ENCODE data around the gene FSD1L. TPM values are rescaled to one million over a fixed set of nuclear protein-coding genes. Genes with fewer than 3 reads are reported as not detected.
"Not testable (repeated sequence)": the region's sequence is repeated elsewhere in the genome, so short reads cannot be mapped to it uniquely, and the experiment has no call there.

The FSD1L gene
- polyA plus RNA-seq, 1 donor (not counting 4 experiments of a cell fraction or from before 2014, with no cell fraction given), result 5.2 TPM

DNA sequence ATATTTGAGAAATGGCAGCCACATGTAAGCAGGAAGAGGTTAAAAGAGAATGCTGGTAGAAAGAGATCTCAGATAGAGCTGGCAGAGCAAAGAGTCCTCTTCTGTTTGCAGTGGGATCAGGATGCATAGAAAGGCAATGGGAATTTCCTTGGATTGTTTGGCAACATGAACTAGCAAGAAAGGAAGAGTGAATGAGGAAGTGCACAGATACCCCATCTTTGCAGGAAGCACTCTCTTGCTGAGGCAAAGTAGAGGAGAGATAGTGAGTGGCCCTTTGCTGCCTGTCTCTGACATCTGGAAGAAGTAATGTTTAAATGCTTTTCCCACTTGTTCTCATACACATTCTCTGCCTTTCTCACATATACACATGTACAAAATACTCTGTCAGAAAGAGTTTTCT is 124.6 kb downstream of the FSD1L start:
- dilution Hi-C loops (cut with MboI; ENCODE audit: extremely low pct_ligation_motif_present, low sequenced_read_pairs), result no loop called here
- no peaks in the 10 kb centered on the region for H3K9me1 ChIP-seq (ENCODE audit: control insufficient read depth, extremely low read depth, insufficient read depth, low read length)
- H3K27me3 ChIP-seq (ENCODE audit: control insufficient read depth, extremely low read depth, insufficient read depth, low read length), result no peaks in the 10 kb centered on the region

DNA sequence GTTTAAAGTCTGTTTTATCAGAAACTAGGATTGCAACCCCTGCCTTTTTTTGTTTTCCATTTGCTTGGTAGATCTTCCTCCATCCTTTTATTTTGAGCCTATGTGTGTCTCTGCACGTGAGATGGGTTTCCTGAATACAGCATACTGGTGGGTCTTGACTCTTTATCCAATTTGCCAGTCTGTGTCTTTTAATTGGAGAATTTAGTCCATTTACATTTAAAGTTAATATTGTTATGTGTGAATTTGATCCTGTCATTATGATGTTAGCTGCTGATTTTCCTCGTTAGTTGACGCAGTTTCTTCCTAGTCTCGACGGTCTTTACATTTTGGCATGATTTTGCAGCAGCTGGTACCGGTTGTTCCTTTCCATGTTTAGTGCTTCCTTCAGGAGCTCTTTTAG is 132.1 kb downstream of the FSD1L start:
- H3K27me3 ChIP-seq (ENCODE audit: control insufficient read depth, extremely low read depth, insufficient read depth, low read length); H3K27ac ChIP-seq (ENCODE audit: control insufficient read depth, insufficient read depth, low read length); H3K9me1 ChIP-seq (ENCODE audit: control insufficient read depth, extremely low read depth, insufficient read depth, low read length); dilution Hi-C loops (cut with MboI; ENCODE audit: extremely low pct_ligation_motif_present, low sequenced_read_pairs); H4K20me1 ChIP-seq (ENCODE audit: control insufficient read depth, extremely low read depth, insufficient read depth, low read length); H3K4me3 ChIP-seq (ENCODE audit: control insufficient read depth in 2 of 3, extremely low read depth in 1 of 3, insufficient read depth in 2 of 3, low read depth in 1 of 3, low read length in 3 of 3); H3K4me2 ChIP-seq (ENCODE audit: control insufficient read depth, extremely low read depth, insufficient read depth, low read depth, low read length); H2AFZ ChIP-seq (ENCODE audit: control insufficient read depth, low read length); H3K36me3 ChIP-seq (ENCODE audit: control insufficient read depth in 2 of 2, extremely low read depth in 1 of 2, insufficient read depth in 2 of 2, low read length in 2 of 2); H3K79me2 ChIP-seq (ENCODE audit: control insufficient read depth, insufficient read depth, low read length); H3K4me1 ChIP-seq (ENCODE audit: control insufficient read depth, extremely low read depth, insufficient read depth, low read length); H3K9me3 ChIP-seq (ENCODE audit: control insufficient read depth, low read depth, low read length); FAIRE-seq; H3K9ac ChIP-seq (ENCODE audit: control insufficient read depth, extremely low read depth, insufficient read depth, low read length); DNase-seq (ENCODE audit: low read depth, low spot score): not testable (repeated sequence)

More for the DNA sequence above, 124.6 kb downstream of the FSD1L start:
- Histone ChIP-seq H3K9me3 (ENCODE audit: control insufficient read depth, low read depth, low read length) (no peaks in the 10 kb centered on the region), H3K79me2 (ENCODE audit: control insufficient read depth, insufficient read depth, low read length) (no peaks in the 10 kb centered on the region), H3K9ac (ENCODE audit: control insufficient read depth, extremely low read depth, insufficient read depth, low read length) (no peak overlapping the region), H2AFZ (ENCODE audit: control insufficient read depth, low read length) (no peak overlapping the region), H3K4me3 (ENCODE audit: control insufficient read depth in 2 of 3, extremely low read depth in 1 of 3, insufficient read depth in 2 of 3, low read depth in 1 of 3, low read length in 3 of 3) (no peak overlapping the region), H4K20me1 (ENCODE audit: control insufficient read depth, extremely low read depth, insufficient read depth, low read length) (no peaks in the 10 kb centered on the region), H3K36me3 (ENCODE audit: control insufficient read depth in 2 of 2, extremely low read depth in 1 of 2, insufficient read depth in 2 of 2, low read length in 2 of 2) (no peaks in the 10 kb centered on the region), H3K27ac (ENCODE audit: control insufficient read depth, insufficient read depth, low read length) (no peak overlapping the region), H3K4me2 (ENCODE audit: control insufficient read depth, extremely low read depth, insufficient read depth, low read depth, low read length) (no peak overlapping the region), H3K4me1 (ENCODE audit: control insufficient read depth, extremely low read depth, insufficient read depth, low read length) (no peaks in the 10 kb centered on the region)
- TF ChIP-seq CTCF (optimal IDR thresholded peaks at IDR 0.05 in 1 of 3, IDR thresholded peaks at IDR 0.05 in 1 of 3, conservative IDR thresholded peaks at IDR 0.05 in 1 of 3; ENCODE audit: extremely low read depth in 1 of 3, insufficient read depth in 2 of 3, low read length in 3 of 3) (no peak), EZH2 (IDR thresholded peaks at IDR 0.05; ENCODE audit: low read length) (no peak)
- no peak for FAIRE-seq
- no peak for DNase-seq (ENCODE audit: low read depth, low spot score)

- H4K20me1 ChIP-seq (ENCODE audit: control insufficient read depth, extremely low read depth, insufficient read depth, low read length); H3K79me2 ChIP-seq (ENCODE audit: control insufficient read depth, insufficient read depth, low read length); H3K4me1 ChIP-seq (ENCODE audit: control insufficient read depth, extremely low read depth, insufficient read depth, low read length); H3K27ac ChIP-seq (ENCODE audit: control insufficient read depth, insufficient read depth, low read length); H3K36me3 ChIP-seq (ENCODE audit: control insufficient read depth in 2 of 2, extremely low read depth in 1 of 2, insufficient read depth in 2 of 2, low read length in 2 of 2); dilution Hi-C loops (cut with MboI; ENCODE audit: extremely low pct_ligation_motif_present, low sequenced_read_pairs); H3K9me3 ChIP-seq (ENCODE audit: control insufficient read depth, low read depth, low read length); H3K4me2 ChIP-seq (ENCODE audit: control insufficient read depth, extremely low read depth, insufficient read depth, low read depth, low read length); H3K27me3 ChIP-seq (ENCODE audit: control insufficient read depth, extremely low read depth, insufficient read depth, low read length); H3K4me3 ChIP-seq (ENCODE audit: control insufficient read depth in 2 of 3, extremely low read depth in 1 of 3, insufficient read depth in 2 of 3, low read depth in 1 of 3, low read length in 3 of 3); H3K9ac ChIP-seq (ENCODE audit: control insufficient read depth, extremely low read depth, insufficient read depth, low read length); H3K9me1 ChIP-seq (ENCODE audit: control insufficient read depth, extremely low read depth, insufficient read depth, low read length); H2AFZ ChIP-seq (ENCODE audit: control insufficient read depth, low read length); FAIRE-seq; DNase-seq (ENCODE audit: low read depth, low spot score): not testable (repeated sequence)
Measured at GRCh38 chr9:105581550-105581949, 133.7 kb downstream of the FSD1L start.
